GM12878 (cell line): Measurements from ENCODE around the gene ARMS2.

ENCODE experiments used
- BRCA1 ChIP-seq: IDR thresholded peaks from 2 replicates; pipeline ENCODE4 v1.6.1; 2011; ENCODE audit warnings: low read depth, low read length, improper control_type of control experiment
- CEBPB ChIP-seq, 2 experiments: fragments of 150-350 bp in 1 of 2; IDR thresholded peaks; 2 replicates each; pipeline ENCODE4 v1.6.1; 2012 to 2014; ENCODE audit warnings: low read depth in 2 of 2, low read length in 2 of 2, borderline replicate concordance in 1 of 2, inconsistent platforms in 1 of 2
- CTCF ChIP-seq, 3 experiments: IDR thresholded peaks in 2 of 3; conservative IDR thresholded peaks in 1 of 3; 2 replicates each; pipeline ENCODE4 v1.5.1; 2011; ENCODE audit warnings: low read depth in 3 of 3, low read length in 3 of 3, mild to moderate bottlenecking in 3 of 3, control low read depth in 2 of 3, moderate library complexity in 2 of 3, inconsistent platforms in 1 of 3, mixed read lengths in 1 of 3; ENCODE audit not compliant: control insufficient read depth in 2 of 3, insufficient read depth in 1 of 3; ENCODE audit errors: extremely low read depth in 1 of 3
- FOXK2 ChIP-seq: fragments of 450-650 bp; IDR thresholded peaks from 2 replicates; pipeline ENCODE4 v1.6.1; 2017; ENCODE audit warnings: mild to moderate bottlenecking, moderate library complexity
- RAD21 ChIP-seq: IDR thresholded peaks from 2 replicates; pipeline ENCODE4 v1.6.1; 2011; ENCODE audit warnings: mild to moderate bottlenecking, low read depth, low read length, moderate library complexity; ENCODE audit not compliant: insufficient read depth
- REST ChIP-seq: IDR thresholded peaks from 2 replicates; pipeline ENCODE4 v1.6.1; 2012; ENCODE audit warnings: mild to moderate bottlenecking, low read depth, low read length
- ZNF207 ChIP-seq: fragments of 450-650 bp; IDR thresholded peaks from 2 replicates; pipeline ENCODE4 v1.6.1; 2014; ENCODE audit warnings: antibody characterized with exemption, mild to moderate bottlenecking, borderline replicate concordance
- ZNF622 ChIP-seq: fragments of 450-650 bp; IDR thresholded peaks from 2 replicates; pipeline ENCODE4 v1.6.1; 2017; ENCODE audit warnings: mild to moderate bottlenecking, inconsistent platforms
- TF ChIP-seq, protein P1 (sequence below): fragments of 450-650 bp; formaldehyde crosslinking; IDR thresholded peaks from 2 replicates; pipeline ENCODE4 v1.4.0; 2022; ENCODE audit warnings: mild to moderate bottlenecking, moderate library complexity

DNA sequence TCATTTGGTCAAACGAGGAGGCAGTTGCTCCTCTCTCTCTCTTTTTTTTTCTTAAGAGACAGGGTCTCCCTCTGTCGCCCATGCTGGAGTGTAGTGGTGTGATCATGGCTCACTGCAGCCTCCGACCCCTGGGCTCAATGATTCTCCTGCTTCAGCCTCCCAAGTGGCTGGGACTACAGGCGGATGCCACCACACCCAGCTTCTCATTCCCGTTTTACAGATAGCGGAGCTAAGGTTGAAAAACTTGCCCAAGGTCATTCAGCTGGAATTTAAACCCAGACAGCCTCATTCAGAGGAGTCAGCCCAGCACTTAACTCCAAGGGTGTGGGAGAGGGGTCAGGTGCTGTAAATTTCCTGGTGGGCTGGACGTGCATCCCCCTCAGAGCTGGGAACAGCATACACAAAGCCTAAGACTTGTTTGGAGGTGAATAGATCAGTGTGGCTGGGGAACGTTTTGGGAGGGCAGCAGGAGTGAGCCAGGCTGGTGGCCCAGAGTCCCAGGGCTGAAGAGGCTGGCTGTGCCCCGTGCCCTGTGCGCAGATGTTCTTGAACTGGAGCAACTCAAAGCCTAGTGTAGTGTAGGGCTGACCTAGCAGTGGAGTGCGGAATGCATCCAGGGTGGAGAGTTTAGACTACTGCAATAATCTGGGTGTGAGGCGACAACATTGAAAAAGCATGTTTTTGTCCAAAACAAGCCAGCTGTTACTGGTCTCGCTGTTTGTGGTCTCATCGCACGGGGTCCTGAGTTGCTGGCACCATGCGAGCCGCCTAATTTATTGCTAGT, 9.2 kb downstream of the ARMS2 start:
- TF ChIP-seq ZNF622 (no peak), CTCF (IDR thresholded peaks at IDR 0.05 in 2 of 3, conservative IDR thresholded peaks at IDR 0.05 in 1 of 3; ENCODE audit: control insufficient read depth in 2 of 3, extremely low read depth in 1 of 3, insufficient read depth in 1 of 3, low read depth in 3 of 3, low read length in 3 of 3) (no peak), CEBPB (IDR thresholded peaks at IDR 0.05; ENCODE audit: borderline replicate concordance in 1 of 2, low read depth in 2 of 2, low read length in 2 of 2) (no peak), REST (no peak), FOXK2 (no peak), BRCA1 (no peak), RAD21 (no peak), ZNF207 (no peak)
- TF ChIP-seq, protein P1, sequence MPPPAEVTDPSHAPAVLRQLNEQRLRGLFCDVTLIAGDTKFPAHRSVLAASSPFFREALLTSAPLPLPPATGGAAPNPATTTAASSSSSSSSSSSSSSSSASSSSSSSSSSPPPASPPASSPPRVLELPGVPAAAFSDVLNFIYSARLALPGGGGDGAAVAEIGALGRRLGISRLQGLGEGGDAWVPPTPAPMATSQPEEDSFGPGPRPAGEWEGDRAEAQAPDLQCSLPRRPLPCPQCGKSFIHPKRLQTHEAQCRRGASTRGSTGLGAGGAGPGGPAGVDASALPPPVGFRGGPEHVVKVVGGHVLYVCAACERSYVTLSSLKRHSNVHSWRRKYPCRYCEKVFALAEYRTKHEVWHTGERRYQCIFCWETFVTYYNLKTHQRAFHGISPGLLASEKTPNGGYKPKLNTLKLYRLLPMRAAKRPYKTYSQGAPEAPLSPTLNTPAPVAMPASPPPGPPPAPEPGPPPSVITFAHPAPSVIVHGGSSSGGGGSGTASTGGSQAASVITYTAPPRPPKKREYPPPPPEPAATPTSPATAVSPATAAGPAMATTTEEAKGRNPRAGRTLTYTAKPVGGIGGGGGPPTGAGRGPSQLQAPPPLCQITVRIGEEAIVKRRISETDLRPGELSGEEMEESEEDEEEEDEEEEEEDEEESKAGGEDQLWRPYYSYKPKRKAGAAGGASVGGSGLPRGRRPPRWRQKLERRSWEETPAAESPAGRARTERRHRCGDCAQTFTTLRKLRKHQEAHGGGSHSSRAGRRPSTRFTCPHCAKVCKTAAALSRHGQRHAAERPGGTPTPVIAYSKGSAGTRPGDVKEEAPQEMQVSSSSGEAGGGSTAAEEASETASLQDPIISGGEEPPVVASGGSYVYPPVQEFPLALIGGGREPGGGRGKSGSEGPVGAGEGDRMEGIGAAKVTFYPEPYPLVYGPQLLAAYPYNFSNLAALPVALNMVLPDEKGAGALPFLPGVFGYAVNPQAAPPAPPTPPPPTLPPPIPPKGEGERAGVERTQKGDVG (CRISPR knock-in tag): no peak
